Measurements from ENCODE around the gene NLGN1. TPM values are rescaled to one million over a fixed set of nuclear protein-coding genes. Genes with fewer than 3 reads are reported as not detected.

Gene NLGN1
- total and polyA plus RNA-seq, 9 of the 15 experiments (the other 6 are each of a cell fraction or from before 2014, with no cell fraction given): under 0.01 to 0.01 TPM; not detected in 7

DNA sequence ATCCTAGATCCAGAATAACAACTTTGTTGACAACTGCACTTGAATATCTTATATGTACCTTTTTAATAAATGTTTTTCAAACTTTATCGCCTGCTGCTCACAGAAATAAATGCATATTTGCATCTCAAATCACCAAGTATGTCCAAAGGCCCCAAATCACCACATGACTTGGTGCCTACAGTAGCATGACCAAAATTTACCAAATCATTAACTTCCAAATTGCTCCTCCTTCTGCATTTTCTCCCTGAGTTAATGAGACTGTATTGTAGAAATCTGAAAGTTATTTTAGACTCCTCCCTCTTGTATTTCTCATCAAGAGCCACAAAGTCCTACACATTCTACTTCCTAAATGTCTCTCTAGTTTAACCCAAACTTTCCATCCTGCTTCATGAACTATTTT, 826.1 kb downstream of the NLGN1 start (continued):
- TF ChIP-seq, protein P1, sequence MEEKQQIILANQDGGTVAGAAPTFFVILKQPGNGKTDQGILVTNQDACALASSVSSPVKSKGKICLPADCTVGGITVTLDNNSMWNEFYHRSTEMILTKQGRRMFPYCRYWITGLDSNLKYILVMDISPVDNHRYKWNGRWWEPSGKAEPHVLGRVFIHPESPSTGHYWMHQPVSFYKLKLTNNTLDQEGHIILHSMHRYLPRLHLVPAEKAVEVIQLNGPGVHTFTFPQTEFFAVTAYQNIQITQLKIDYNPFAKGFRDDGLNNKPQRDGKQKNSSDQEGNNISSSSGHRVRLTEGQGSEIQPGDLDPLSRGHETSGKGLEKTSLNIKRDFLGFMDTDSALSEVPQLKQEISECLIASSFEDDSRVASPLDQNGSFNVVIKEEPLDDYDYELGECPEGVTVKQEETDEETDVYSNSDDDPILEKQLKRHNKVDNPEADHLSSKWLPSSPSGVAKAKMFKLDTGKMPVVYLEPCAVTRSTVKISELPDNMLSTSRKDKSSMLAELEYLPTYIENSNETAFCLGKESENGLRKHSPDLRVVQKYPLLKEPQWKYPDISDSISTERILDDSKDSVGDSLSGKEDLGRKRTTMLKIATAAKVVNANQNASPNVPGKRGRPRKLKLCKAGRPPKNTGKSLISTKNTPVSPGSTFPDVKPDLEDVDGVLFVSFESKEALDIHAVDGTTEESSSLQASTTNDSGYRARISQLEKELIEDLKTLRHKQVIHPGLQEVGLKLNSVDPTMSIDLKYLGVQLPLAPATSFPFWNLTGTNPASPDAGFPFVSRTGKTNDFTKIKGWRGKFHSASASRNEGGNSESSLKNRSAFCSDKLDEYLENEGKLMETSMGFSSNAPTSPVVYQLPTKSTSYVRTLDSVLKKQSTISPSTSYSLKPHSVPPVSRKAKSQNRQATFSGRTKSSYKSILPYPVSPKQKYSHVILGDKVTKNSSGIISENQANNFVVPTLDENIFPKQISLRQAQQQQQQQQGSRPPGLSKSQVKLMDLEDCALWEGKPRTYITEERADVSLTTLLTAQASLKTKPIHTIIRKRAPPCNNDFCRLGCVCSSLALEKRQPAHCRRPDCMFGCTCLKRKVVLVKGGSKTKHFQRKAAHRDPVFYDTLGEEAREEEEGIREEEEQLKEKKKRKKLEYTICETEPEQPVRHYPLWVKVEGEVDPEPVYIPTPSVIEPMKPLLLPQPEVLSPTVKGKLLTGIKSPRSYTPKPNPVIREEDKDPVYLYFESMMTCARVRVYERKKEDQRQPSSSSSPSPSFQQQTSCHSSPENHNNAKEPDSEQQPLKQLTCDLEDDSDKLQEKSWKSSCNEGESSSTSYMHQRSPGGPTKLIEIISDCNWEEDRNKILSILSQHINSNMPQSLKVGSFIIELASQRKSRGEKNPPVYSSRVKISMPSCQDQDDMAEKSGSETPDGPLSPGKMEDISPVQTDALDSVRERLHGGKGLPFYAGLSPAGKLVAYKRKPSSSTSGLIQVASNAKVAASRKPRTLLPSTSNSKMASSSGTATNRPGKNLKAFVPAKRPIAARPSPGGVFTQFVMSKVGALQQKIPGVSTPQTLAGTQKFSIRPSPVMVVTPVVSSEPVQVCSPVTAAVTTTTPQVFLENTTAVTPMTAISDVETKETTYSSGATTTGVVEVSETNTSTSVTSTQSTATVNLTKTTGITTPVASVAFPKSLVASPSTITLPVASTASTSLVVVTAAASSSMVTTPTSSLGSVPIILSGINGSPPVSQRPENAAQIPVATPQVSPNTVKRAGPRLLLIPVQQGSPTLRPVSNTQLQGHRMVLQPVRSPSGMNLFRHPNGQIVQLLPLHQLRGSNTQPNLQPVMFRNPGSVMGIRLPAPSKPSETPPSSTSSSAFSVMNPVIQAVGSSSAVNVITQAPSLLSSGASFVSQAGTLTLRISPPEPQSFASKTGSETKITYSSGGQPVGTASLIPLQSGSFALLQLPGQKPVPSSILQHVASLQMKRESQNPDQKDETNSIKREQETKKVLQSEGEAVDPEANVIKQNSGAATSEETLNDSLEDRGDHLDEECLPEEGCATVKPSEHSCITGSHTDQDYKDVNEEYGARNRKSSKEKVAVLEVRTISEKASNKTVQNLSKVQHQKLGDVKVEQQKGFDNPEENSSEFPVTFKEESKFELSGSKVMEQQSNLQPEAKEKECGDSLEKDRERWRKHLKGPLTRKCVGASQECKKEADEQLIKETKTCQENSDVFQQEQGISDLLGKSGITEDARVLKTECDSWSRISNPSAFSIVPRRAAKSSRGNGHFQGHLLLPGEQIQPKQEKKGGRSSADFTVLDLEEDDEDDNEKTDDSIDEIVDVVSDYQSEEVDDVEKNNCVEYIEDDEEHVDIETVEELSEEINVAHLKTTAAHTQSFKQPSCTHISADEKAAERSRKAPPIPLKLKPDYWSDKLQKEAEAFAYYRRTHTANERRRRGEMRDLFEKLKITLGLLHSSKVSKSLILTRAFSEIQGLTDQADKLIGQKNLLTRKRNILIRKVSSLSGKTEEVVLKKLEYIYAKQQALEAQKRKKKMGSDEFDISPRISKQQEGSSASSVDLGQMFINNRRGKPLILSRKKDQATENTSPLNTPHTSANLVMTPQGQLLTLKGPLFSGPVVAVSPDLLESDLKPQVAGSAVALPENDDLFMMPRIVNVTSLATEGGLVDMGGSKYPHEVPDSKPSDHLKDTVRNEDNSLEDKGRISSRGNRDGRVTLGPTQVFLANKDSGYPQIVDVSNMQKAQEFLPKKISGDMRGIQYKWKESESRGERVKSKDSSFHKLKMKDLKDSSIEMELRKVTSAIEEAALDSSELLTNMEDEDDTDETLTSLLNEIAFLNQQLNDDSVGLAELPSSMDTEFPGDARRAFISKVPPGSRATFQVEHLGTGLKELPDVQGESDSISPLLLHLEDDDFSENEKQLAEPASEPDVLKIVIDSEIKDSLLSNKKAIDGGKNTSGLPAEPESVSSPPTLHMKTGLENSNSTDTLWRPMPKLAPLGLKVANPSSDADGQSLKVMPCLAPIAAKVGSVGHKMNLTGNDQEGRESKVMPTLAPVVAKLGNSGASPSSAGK (IDR thresholded peaks at IDR 0.05): no peak
- TF ChIP-seq CTBP1 (IDR thresholded peaks at IDR 0.05; ENCODE audit: borderline replicate concordance): no peak
- TF ChIP-seq ZBTB8A (IDR thresholded peaks at IDR 0.05; ENCODE audit: partially characterized antibody): no peak
- no peak for TF ChIP-seq MAFK (IDR thresholded peaks at IDR 0.05; ENCODE audit: low read length)
- no peak for TF ChIP-seq PHF20 (IDR thresholded peaks at IDR 0.05; ENCODE audit: partially characterized antibody)
- no peak for TF ChIP-seq GATAD2B (IDR thresholded peaks at IDR 0.05; ENCODE audit: borderline replicate concordance)
